MCF 10A (cell line): ENCODE results near the gene CROCC2. TPM values are rescaled to one million over a fixed set of nuclear protein-coding genes. Genes with fewer than 3 reads are reported as not detected.

Experiments used
- BruUV-seq: library from RNA; stranded (reverse); fragments of 400-500 nt; replicated peaks from 2 replicates; lab custom pipeline; 2021; lab: Mats Ljungman, UMichigan
- CTCF ChIA-PET: fragments of 300-600 bp; sonication (Branson Sonifier 250); formaldehyde crosslinking; extraction: SDS; loops from one replicate; lab custom pipeline; 2021; ENCODE audit warnings: antibody characterized with exemption, inconsistent platforms; lab: Yijun Ruan, JAX
- POLR2A ChIA-PET: fragments of 300-600, 350-650 bp; sonication (Branson Sonifier 250); formaldehyde crosslinking; extraction: SDS; loops from one replicate; lab custom pipeline; 2020; ENCODE audit warnings: antibody characterized with exemption, inconsistent platforms; lab: Yijun Ruan, JAX
- DNase-seq: peaks from one replicate; pipeline ENCODE4 v3.0.0-alpha.2; 2018; ENCODE audit not compliant: unreplicated experiment
- H3K27ac Mint-ChIP-seq: one replicate; pipeline ENCODE4 v1.8.0; 2022; ENCODE audit warnings: mild to moderate bottlenecking, low read depth, mixed read lengths; ENCODE audit not compliant: unreplicated experiment
- H3K27me3 Mint-ChIP-seq: one replicate; pipeline ENCODE4 v1.8.0; 2022; ENCODE audit warnings: mixed read lengths; ENCODE audit not compliant: insufficient read depth, unreplicated experiment
- H3K36me3 Mint-ChIP-seq: one replicate; pipeline ENCODE4 v1.8.0; 2022; ENCODE audit warnings: mild to moderate bottlenecking, moderate library complexity, mixed read lengths; ENCODE audit not compliant: insufficient read depth, unreplicated experiment
- H3K4me1 Mint-ChIP-seq: one replicate; pipeline ENCODE4 v1.8.0; 2022; ENCODE audit warnings: mixed read lengths; ENCODE audit not compliant: insufficient read depth, unreplicated experiment
- H3K4me3 Mint-ChIP-seq: one replicate; pipeline ENCODE4 v1.8.0; 2022; ENCODE audit warnings: mild to moderate bottlenecking, moderate library complexity, mixed read lengths; ENCODE audit not compliant: unreplicated experiment
- H3K9me3 Mint-ChIP-seq: one replicate; pipeline ENCODE4 v1.8.0; 2022; ENCODE audit warnings: mixed read lengths; ENCODE audit not compliant: unreplicated experiment
- CTCF ChIP-seq: fragments of 200-600 bp; IDR thresholded peaks from one replicate; pipeline ENCODE4 v1.8.0; 2022; ENCODE audit warnings: antibody characterized with exemption, mild to moderate bottlenecking; ENCODE audit not compliant: unreplicated experiment
- intact Hi-C: fragments of 100-400 bp; cut with micrococcal nuclease; formaldehyde crosslinking; loops from 2 replicates; pipeline ENCODE4 v1.14.1; 2022
- total RNA-seq: library from RNA; stranded (reverse); gene quantifications from 2 replicates; pipeline ENCODE4 v1.2.3, GENCODE V29; 2022

Gene CROCC2
- total RNA-seq, 1 experiment from 2014 or later, result not detected

DNA sequence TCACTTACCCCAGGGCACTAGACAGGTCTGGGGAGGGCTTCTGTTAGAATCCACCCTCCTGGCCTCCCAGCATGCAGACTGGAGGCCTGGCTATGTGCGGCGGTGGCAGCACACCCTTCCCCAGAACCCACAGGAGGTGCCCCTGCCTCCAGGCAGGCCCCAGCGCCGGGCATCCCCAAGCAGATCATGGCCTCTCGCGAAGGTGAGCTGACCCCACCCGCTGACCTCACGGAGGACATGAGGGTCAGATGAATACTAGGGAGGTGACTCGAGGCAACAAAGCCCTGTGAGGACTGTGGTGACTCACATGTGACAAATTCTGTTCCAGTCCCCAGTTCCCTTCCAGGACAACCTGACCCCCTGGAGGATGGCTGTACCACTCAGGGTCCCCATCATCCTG is 12.1 kb upstream of the CROCC2 start:
- Mint-ChIP-seq H3K27ac (no peak overlapping the region), H3K36me3 (no peaks in the 10 kb centered on the region), H3K4me1 (peaks cover 13% of the 10 kb centered on the region), H3K4me3 (no peak overlapping the region), H3K27me3 (no peaks in the 10 kb centered on the region), H3K9me3 (no peaks in the 10 kb centered on the region)
- intact Hi-C loops, result no loop called here
- DNase-seq, result no peak
- POLR2A ChIA-PET, result interaction anchor here (0.6 kb wide), 1 partner anchor 313 kb away, joined by 3 read pairs; no protein-coding TSS in a partner anchor
- no TSS peak for BruUV-seq
- no peak for TF ChIP-seq CTCF
- CTCF ChIA-PET, result no interaction called here

GRCh38 chr2:240894836-240895558 is 11.1 kb upstream of the CROCC2 start:
- BruUV-seq, result no TSS peak
- no peak overlapping the region for H3K27ac Mint-ChIP-seq
- TF ChIP-seq CTCF, result no peak
- ChIA-PET POLR2A (no interaction called here), CTCF (no interaction called here)
- no peaks in the 10 kb centered on the region for H3K27me3 Mint-ChIP-seq
- no peak overlapping the region for H3K4me3 Mint-ChIP-seq
- DNase-seq, result no peak
- peaks cover 5% of the 10 kb centered on the region for H3K36me3 Mint-ChIP-seq
- peaks cover 13% of the 10 kb centered on the region for H3K4me1 Mint-ChIP-seq
- no peaks in the 10 kb centered on the region for H3K9me3 Mint-ChIP-seq
- intact Hi-C loops, result no loop called here

- no peaks in the 10 kb centered on the region for H3K9me3 Mint-ChIP-seq
- intact Hi-C loops, result no loop called here
- ChIA-PET POLR2A (no interaction called here), CTCF (no interaction called here)
- no peaks in the 10 kb centered on the region for H3K27me3 Mint-ChIP-seq
- DNase-seq, result no peak
- H3K4me1 Mint-ChIP-seq, result peaks cover 13% of the 10 kb centered on the region
- H3K27ac Mint-ChIP-seq, result no peak within 1 kb of the TSS
- peaks cover 6% of the 10 kb centered on the region for H3K36me3 Mint-ChIP-seq
- no peak for TF ChIP-seq CTCF
- BruUV-seq, result no TSS peak
- no peak within 1 kb of the TSS for H3K4me3 Mint-ChIP-seq
These were observed 10.3 kb upstream of the CROCC2 start, which contains the start of gene MAB21L4 for GRCh38 chr2:240895656-240896388. Gene MAB21L4, minus strand, starts transcription at chr2:240896156. Its CDS starts 159 bp downstream, at chr2:240895997.

GRCh38 chr2:240896394-240896793 is 9.7 kb upstream of the CROCC2 start:
- no peak overlapping the region for H3K27ac Mint-ChIP-seq
- ChIA-PET CTCF (interaction anchor here (1.4 kb wide), 1 partner anchor 17 kb away, joined by 4 read pairs; no protein-coding TSS in a partner anchor), POLR2A (interaction anchor here (0.7 kb wide), 1 partner anchor 38 kb away, joined by 3 read pairs; no protein-coding TSS in a partner anchor)
- no peak overlapping the region for H3K4me3 Mint-ChIP-seq
- intact Hi-C loops, result no loop called here
- BruUV-seq, result no TSS peak
- no peaks in the 10 kb centered on the region for H3K9me3 Mint-ChIP-seq
- peaks cover 13% of the 10 kb centered on the region for H3K4me1 Mint-ChIP-seq
- H3K36me3 Mint-ChIP-seq, result peaks cover 6% of the 10 kb centered on the region
- TF ChIP-seq CTCF, result no peak
- no peaks in the 10 kb centered on the region for H3K27me3 Mint-ChIP-seq
- DNase-seq, result no peak
